ENCODE results near the gene SLC16A3.

The SLC16A3 gene

DNA sequence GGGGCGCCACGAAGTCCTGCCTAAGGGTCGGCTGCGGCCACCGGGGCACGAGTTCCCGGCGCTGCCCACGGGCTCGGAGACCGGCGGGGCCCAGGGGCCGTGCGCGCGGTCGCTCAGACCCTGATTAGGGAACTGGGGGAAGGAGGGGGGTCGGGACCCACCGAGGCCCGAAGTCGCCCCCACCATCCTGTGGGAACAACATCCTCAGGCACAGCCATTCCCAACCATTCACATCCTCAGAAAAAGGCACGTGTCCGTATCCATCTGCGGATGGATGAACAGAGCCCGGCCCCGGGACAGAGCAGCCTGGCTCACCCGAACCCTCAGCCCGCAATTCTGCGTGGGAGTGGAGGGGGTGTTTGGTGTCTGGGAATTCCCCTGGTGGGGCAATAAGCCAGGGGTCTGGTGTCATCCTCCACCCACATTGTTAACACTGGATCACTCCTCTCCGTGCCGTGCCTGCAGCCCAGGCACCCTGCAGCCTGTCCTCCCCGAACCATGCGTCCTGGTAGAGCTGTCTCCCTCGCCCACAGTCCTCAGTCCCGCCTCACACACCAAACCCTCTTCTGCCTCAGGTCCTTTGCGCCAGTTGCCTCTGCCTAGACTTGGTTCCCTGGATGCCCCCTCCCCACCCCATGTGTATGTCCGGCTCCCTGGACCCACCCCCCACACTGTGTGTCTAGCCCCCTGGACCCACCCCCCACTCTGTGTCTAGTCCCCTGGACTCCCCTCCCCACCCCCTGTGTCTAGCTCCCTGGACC is 15.4 kb upstream of the SLC16A3 start:
- ATAC-seq: peak; percentile 55
- TF ChIP-seq SNAI2 (CRISPR knock-in tag; IDR thresholded peaks at IDR 0.05) (no peak), TCF4 (CRISPR knock-in tag; IDR thresholded peaks at IDR 0.05; ENCODE audit: borderline replicate concordance) (no peak), ZNF565 (CRISPR knock-in tag; conservative IDR thresholded peaks at IDR 0.05; ENCODE audit: low read depth) (no peak), ZNF8 (CRISPR knock-in tag; IDR thresholded peaks at IDR 0.05) (no peak), ZNF70 (CRISPR knock-in tag; IDR thresholded peaks at IDR 0.05) (no peak), PPARA (CRISPR knock-in tag; IDR thresholded peaks at IDR 0.05; ENCODE audit: borderline replicate concordance) (no peak), CSDC2 (CRISPR knock-in tag; IDR thresholded peaks at IDR 0.05) (no peak), BACH2 (CRISPR knock-in tag; IDR thresholded peaks at IDR 0.05; ENCODE audit: borderline replicate concordance) (no peak), ZFP3 (CRISPR knock-in tag; IDR thresholded peaks at IDR 0.05) (no peak), GLIS3 (CRISPR knock-in tag; IDR thresholded peaks at IDR 0.05) (no peak), RARB (CRISPR knock-in tag; IDR thresholded peaks at IDR 0.05) (no peak), TOX (CRISPR knock-in tag; IDR thresholded peaks at IDR 0.05; ENCODE audit: borderline replicate concordance) (no peak), ISL1 (CRISPR knock-in tag; IDR thresholded peaks at IDR 0.05) (no peak), OSR1 (CRISPR knock-in tag; IDR thresholded peaks at IDR 0.05) (no peak), ZFP30 (CRISPR knock-in tag; IDR thresholded peaks at IDR 0.05) (no peak)
- TF ChIP-seq, protein P1, sequence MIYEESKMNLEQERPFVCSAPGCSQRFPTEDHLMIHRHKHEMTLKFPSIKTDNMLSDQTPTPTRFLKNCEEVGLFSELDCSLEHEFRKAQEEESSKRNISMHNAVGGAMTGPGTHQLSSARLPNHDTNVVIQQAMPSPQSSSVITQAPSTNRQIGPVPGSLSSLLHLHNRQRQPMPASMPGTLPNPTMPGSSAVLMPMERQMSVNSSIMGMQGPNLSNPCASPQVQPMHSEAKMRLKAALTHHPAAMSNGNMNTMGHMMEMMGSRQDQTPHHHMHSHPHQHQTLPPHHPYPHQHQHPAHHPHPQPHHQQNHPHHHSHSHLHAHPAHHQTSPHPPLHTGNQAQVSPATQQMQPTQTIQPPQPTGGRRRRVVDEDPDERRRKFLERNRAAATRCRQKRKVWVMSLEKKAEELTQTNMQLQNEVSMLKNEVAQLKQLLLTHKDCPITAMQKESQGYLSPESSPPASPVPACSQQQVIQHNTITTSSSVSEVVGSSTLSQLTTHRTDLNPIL (CRISPR knock-in tag; IDR thresholded peaks at IDR 0.05; ENCODE audit: low read depth): no peak
- TF ChIP-seq, protein P2, sequence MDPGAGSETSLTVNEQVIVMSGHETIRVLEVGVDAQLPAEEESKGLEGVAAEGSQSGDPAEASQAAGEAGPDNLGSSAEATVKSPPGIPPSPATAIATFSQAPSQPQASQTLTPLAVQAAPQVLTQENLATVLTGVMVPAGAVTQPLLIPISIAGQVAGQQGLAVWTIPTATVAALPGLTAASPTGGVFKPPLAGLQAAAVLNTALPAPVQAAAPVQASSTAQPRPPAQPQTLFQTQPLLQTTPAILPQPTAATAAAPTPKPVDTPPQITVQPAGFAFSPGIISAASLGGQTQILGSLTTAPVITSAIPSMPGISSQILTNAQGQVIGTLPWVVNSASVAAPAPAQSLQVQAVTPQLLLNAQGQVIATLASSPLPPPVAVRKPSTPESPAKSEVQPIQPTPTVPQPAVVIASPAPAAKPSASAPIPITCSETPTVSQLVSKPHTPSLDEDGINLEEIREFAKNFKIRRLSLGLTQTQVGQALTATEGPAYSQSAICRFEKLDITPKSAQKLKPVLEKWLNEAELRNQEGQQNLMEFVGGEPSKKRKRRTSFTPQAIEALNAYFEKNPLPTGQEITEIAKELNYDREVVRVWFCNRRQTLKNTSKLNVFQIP (CRISPR knock-in tag; IDR thresholded peaks at IDR 0.05; ENCODE audit: borderline replicate concordance, low read depth): no peak
- TF ChIP-seq, protein P3, sequence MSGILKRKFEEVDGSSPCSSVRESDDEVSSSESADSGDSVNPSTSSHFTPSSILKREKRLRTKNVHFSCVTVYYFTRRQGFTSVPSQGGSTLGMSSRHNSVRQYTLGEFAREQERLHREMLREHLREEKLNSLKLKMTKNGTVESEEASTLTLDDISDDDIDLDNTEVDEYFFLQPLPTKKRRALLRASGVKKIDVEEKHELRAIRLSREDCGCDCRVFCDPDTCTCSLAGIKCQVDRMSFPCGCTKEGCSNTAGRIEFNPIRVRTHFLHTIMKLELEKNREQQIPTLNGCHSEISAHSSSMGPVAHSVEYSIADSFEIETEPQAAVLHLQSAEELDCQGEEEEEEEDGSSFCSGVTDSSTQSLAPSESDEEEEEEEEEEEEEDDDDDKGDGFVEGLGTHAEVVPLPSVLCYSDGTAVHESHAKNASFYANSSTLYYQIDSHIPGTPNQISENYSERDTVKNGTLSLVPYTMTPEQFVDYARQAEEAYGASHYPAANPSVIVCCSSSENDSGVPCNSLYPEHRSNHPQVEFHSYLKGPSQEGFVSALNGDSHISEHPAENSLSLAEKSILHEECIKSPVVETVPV (CRISPR knock-in tag; IDR thresholded peaks at IDR 0.05): no peak
- TF ChIP-seq, protein P4, sequence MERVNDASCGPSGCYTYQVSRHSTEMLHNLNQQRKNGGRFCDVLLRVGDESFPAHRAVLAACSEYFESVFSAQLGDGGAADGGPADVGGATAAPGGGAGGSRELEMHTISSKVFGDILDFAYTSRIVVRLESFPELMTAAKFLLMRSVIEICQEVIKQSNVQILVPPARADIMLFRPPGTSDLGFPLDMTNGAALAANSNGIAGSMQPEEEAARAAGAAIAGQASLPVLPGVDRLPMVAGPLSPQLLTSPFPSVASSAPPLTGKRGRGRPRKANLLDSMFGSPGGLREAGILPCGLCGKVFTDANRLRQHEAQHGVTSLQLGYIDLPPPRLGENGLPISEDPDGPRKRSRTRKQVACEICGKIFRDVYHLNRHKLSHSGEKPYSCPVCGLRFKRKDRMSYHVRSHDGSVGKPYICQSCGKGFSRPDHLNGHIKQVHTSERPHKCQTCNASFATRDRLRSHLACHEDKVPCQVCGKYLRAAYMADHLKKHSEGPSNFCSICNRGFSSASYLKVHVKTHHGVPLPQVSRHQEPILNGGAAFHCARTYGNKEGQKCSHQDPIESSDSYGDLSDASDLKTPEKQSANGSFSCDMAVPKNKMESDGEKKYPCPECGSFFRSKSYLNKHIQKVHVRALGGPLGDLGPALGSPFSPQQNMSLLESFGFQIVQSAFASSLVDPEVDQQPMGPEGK (CRISPR knock-in tag; IDR thresholded peaks at IDR 0.05; ENCODE audit: borderline replicate concordance): no peak

DNA sequence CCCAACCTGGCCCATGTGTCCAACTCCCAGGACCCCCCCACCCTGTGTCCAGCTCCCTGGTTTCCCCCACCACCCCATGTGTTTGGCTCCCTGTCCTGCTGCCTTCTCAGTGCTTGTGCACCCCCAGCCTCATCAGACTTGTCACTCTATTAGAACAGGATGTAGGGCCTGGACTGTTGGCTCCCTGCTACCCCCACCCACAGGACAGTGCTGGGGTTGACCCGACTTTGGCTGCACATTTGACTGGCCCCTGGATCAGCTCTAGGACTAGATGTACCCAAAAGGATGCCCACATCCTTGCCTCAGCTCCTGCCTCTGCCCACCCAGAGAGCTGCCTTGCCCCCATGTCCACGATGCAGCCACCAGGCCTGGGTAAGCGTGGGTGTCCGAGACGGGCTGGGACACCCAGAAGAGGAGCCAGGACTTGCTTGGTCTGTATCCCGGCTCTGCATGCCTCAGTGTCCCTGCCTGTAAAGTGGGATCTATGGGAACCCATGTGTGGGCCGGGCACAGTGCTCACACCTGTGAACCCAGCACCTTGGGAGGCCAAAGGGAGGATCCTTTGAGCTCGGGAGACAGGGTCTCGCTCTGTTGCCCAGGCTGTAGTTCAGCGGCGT is 14.7 kb upstream of the SLC16A3 start:
- ATAC-seq: no peak
- TF ChIP-seq ZFP30 (CRISPR knock-in tag; IDR thresholded peaks at IDR 0.05) (no peak), ISL1 (CRISPR knock-in tag; IDR thresholded peaks at IDR 0.05) (no peak), SNAI2 (CRISPR knock-in tag; IDR thresholded peaks at IDR 0.05) (no peak)

DNA sequence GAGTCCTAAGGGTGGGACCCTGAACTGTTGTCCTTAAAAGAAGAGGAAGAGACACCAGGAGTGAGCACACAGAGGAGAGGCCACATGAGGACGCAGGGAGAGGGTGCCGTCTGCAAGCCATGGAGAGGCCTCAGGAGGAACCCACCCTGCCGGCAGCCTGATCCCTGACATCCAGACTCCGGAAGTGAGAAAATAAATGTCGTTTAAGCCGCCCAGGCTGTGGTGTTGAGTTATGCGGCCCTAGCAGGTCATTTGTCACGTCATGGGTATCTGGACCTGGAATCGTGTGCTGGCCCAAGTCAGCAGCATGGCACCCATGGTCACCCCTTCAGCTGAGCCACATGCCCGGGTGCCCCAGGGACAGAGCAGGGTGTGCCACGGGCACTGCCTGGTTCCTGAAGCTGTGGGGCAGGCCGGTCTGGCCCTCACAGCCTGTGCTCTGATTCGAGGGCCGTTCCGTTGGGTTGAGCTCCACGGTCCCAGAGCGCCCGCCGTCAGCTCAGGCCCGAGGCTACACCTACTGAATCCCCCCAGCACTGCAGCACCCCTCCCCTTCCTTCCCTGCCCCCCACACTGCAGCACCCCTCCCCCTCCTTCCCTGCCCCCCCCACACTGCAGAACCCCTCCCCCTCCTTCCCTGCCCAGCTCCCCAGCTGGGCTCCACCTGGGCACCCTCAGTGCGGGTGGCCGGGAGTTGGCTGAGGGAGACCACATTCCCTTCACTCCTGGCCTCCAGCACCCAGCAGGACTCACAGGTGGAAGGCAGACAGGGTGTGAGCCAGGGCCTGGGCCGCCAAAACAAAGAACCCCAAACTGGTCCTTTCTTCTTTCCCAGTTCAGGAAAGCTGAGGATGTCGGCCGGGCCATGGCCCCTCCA is 13.5 kb upstream of the SLC16A3 start:
- no peak; the same call in 2 of the 3 replicates for ATAC-seq
- TF ChIP-seq, protein P4 (CRISPR knock-in tag; IDR thresholded peaks at IDR 0.05; ENCODE audit: borderline replicate concordance): no peak
- TF ChIP-seq, protein P5, sequence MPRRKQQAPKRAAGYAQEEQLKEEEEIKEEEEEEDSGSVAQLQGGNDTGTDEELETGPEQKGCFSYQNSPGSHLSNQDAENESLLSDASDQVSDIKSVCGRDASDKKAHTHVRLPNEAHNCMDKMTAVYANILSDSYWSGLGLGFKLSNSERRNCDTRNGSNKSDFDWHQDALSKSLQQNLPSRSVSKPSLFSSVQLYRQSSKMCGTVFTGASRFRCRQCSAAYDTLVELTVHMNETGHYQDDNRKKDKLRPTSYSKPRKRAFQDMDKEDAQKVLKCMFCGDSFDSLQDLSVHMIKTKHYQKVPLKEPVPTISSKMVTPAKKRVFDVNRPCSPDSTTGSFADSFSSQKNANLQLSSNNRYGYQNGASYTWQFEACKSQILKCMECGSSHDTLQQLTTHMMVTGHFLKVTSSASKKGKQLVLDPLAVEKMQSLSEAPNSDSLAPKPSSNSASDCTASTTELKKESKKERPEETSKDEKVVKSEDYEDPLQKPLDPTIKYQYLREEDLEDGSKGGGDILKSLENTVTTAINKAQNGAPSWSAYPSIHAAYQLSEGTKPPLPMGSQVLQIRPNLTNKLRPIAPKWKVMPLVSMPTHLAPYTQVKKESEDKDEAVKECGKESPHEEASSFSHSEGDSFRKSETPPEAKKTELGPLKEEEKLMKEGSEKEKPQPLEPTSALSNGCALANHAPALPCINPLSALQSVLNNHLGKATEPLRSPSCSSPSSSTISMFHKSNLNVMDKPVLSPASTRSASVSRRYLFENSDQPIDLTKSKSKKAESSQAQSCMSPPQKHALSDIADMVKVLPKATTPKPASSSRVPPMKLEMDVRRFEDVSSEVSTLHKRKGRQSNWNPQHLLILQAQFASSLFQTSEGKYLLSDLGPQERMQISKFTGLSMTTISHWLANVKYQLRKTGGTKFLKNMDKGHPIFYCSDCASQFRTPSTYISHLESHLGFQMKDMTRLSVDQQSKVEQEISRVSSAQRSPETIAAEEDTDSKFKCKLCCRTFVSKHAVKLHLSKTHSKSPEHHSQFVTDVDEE (CRISPR knock-in tag; IDR thresholded peaks at IDR 0.05): no peak
- TF ChIP-seq PPARA (CRISPR knock-in tag; IDR thresholded peaks at IDR 0.05; ENCODE audit: borderline replicate concordance) (no peak), BACH2 (CRISPR knock-in tag; IDR thresholded peaks at IDR 0.05; ENCODE audit: borderline replicate concordance) (no peak), ZC3H10 (CRISPR knock-in tag; IDR thresholded peaks at IDR 0.05) (no peak), TOX (CRISPR knock-in tag; IDR thresholded peaks at IDR 0.05; ENCODE audit: borderline replicate concordance) (no peak), ZFP3 (CRISPR knock-in tag; IDR thresholded peaks at IDR 0.05) (no peak), ZNF565 (CRISPR knock-in tag; conservative IDR thresholded peaks at IDR 0.05; ENCODE audit: low read depth) (no peak)
